Adrenal gland (tissue), 12 donors: Measurements from ENCODE around the gene HDAC10. TPM values are rescaled to one million over a fixed set of nuclear protein-coding genes. Genes with fewer than 3 reads are reported as not detected.
"Not testable (repeated sequence)": the region's sequence is repeated elsewhere in the genome, so short reads cannot be mapped to it uniquely, and the experiment has no call there.

Source experiments
- DNase-seq, 7 donors: peaks; one replicate each; pipeline ENCODE4 v3.0.0-alpha.2; 2019 to 2020
- H3K27ac ChIP-seq, 5 donors: fragments of 200-600 bp; sonication (generic) in 4 of 5; 1 replicate in 3 of 5; 2 replicates in 2 of 5; pipeline versions ENCODE4 v1.5.1 to v1.8.0; 2016 to 2020; ENCODE audit warnings: mild to moderate bottlenecking in 1 of 5
- H3K27me3 ChIP-seq: fragments of 200-600 bp; 2 replicates; pipeline ENCODE4 v1.8.0; 2021
- H3K36me3 ChIP-seq, 2 donors: fragments of 200-600 bp; replicated peaks in 1 of 2; 1 replicate in 1 of 2; 2 replicates in 1 of 2; pipeline versions ENCODE4 v1.5.1 to v1.8.0; 2018 to 2022
- H3K4me1 ChIP-seq, 2 donors: fragments of 200-600 bp; replicated peaks in 1 of 2; 1 replicate in 1 of 2; 2 replicates in 1 of 2; pipeline versions ENCODE4 v1.5.1 to v1.8.0; 2018 to 2021
- H3K4me3 ChIP-seq, 4 donors: fragments of 200-600 bp; sonication (generic) in 3 of 4; one replicate each; pipeline ENCODE4 v1.5.1; 2016 to 2018
- H3K9me3 ChIP-seq, 3 donors: fragments of 200-600 bp; sonication (generic) in 1 of 3; replicated peaks in 1 of 3; 1 replicate in 2 of 3; 2 replicates in 1 of 3; pipeline versions ENCODE4 v1.5.1 to v1.8.0; 2016 to 2021
- POLR2A ChIP-seq, 2 donors: fragments of 450-650 bp; IDR thresholded peaks; one replicate each; pipeline ENCODE4 v1.6.1; 2017; ENCODE audit warnings: antibody characterized with exemption in 2 of 2, mild to moderate bottlenecking in 2 of 2, moderate library complexity in 1 of 2
- WGBS, 4 donors: extraction: QIAGEN DNeasy Blood & Tissue Kit in 2 of 4; methylation state at CpG; one replicate each; pipeline versions ENCODE4 v1.1.5 to v1.1.7; 2013 to 2017; 5-methylcytosine and 5-hydroxymethylcytosine counted together
- intact Hi-C, 2 donors: fragments of 100-400 bp; cut with DNase I; formaldehyde crosslinking; loops; one replicate each; pipeline versions ENCODE4 v1.14.1 to v1.15.0; 2022 to 2023
- polyA plus RNA-seq, 3 donors: library from polyadenylated mRNA; stranded (reverse); fragments of 200-250 nt in 2 of 3; fragments of 350-450 nt in 1 of 3; fragmentation: Illumina TruSeq in 1 of 3; extraction: RNeasy Lipid Tissue Mini Kit (QIAGEN cat#74804) in 1 of 3; gene quantifications; one replicate each; pipeline ENCODE4 v1.2.3, GENCODE V29; 2013 to 2014
- total RNA-seq, 9 donors: library from RNA; depleted of rRNA in 4 of 9; stranded (reverse); fragments of >200 nt in 4 of 9; fragments of 120-200 nt in 1 of 9; fragmentation: NEBNext Ultra II Directional in 1 of 9; extraction: Animal tissue kit (Norgen Biotek cat#: 25700) in 1 of 9; gene quantifications; one replicate each; pipeline versions ENCODE4 v1.1.0 to v1.2.4, GENCODE V29; 2013 to 2023
- TF ChIP-seq, protein P1 (sequence below), 6 experiments: fragments of 450-650 bp in 4 of 6; fragments of 200-600 bp in 2 of 6; sonication (generic) in 1 of 6; IDR thresholded peaks; 1 replicate in 5 of 6; 2 replicates in 1 of 6; pipeline versions ENCODE4 v1.5.1 to v1.8.0; 2016 to 2021; ENCODE audit warnings: antibody characterized with exemption in 6 of 6, mild to moderate bottlenecking in 2 of 6, moderate library complexity in 1 of 6
- donor health status: healthy with polysubstance abuse.
- donor health status: Bipolar disorder and iron deficiency.
- donor health status: DM: yes; HTN: yes; CAD: no.
- donor health status: DM: no; HTN: no; CAD: no.
- donor health status: DM: no; HTN: no; CAD: no.
- donor health status: DM: yes; HTN: yes; CAD: no.

The HDAC10 gene
- total and polyA plus RNA-seq, 12 donors, result 2.0 to 179 (median 41.5) TPM

DNA sequence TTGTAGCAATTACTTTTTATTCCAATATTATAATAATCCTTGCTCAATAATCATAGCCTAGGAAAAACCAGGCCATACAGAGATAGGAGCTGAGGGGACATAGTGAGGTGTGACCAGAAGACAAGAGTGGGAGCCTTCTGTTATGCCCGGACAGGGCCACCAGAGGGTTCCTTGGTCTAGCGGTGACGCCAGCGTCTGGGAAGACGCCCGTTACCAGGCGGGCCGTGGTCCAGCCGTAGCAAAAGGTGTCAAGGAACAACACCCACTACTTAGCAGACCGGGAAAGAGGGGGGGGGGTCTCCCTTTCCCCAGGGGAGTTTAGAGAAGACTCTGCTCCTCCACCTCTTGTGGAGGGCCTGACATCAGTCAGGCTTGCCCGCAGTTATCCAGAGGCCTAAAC is 22.3 kb upstream of the HDAC10 start:
- DNase-seq, H3K4me3 ChIP-seq, intact Hi-C loops, H3K27me3 ChIP-seq, H3K9me3 ChIP-seq: not testable (repeated sequence)
- Histone ChIP-seq H3K4me1 (peaks cover 20 to 36% of the 10 kb centered on the region in 2 donors), H3K36me3 (peaks cover 0 to 31% of the 10 kb centered on the region in 2 donors), H3K27ac (peak overlapping the region in 2 of 5 donors; percentile 64 to 74)
- whole genome bisulfite sequencing, 4 donors, result 52 to 85% (median 63%) methylated on average over 1 to 11 of the region's 11 CpGs
- TF ChIP-seq, protein P1, sequence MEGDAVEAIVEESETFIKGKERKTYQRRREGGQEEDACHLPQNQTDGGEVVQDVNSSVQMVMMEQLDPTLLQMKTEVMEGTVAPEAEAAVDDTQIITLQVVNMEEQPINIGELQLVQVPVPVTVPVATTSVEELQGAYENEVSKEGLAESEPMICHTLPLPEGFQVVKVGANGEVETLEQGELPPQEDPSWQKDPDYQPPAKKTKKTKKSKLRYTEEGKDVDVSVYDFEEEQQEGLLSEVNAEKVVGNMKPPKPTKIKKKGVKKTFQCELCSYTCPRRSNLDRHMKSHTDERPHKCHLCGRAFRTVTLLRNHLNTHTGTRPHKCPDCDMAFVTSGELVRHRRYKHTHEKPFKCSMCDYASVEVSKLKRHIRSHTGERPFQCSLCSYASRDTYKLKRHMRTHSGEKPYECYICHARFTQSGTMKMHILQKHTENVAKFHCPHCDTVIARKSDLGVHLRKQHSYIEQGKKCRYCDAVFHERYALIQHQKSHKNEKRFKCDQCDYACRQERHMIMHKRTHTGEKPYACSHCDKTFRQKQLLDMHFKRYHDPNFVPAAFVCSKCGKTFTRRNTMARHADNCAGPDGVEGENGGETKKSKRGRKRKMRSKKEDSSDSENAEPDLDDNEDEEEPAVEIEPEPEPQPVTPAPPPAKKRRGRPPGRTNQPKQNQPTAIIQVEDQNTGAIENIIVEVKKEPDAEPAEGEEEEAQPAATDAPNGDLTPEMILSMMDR (IDR thresholded peaks at IDR 0.05), result peak in 1 of 6 experiments; percentile 0

DNA sequence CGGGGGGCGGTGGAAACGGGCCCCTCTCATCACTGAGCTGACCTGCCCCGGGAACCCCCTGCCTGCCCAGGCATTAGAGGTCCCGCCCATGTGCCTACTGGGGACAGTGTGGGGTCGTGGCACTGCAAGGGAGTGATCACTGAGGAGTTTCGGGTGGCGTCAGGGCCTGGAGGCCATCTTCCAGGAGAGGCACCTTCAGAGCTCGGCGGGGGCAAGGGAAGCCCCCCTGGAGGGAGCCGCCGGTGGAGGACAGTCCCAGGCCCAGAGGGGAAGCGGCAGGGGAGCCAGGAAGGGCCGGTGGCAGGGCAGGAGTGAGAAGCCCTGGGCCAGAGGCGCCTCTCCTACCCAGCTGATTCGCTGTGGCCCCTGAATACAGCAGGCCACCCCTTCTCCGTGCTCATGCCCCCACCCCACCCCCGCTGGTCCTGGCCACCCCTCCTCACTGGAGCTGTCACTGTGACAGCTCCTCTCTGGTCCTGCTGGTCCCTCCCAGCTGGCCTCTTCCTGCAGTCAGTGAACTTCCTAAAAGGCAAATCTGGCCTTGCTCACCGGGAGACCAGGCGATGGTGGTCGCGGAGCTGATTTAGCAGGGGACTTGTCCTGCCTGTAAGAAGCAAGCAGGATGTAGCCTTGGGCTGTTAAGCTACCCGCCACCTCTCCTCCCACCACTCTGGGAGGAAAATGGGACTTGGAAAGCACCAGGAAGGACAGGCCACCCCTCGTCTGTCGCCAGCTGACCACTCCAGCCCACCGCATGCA is 21.2 kb upstream of the HDAC10 start:
- Histone ChIP-seq H3K9me3 (no peaks in the 10 kb centered on the region), H3K4me1 (peaks cover 28 to 46% of the 10 kb centered on the region in 2 donors), H3K4me3 (peak overlapping the region in 1 of 4 donors; percentile 59), H3K27ac (peak overlapping the region in 2 of 5 donors; percentile 28 to 70), H3K36me3 (peaks cover 0 to 19% of the 10 kb centered on the region in 2 donors), H3K27me3 (no peaks in the 10 kb centered on the region)
- intact Hi-C loops, result no loop called here
- 40 to 48% (median 47%) methylated on average over 10 to 26 of the region's 26 CpGs for WGBS, 4 donors
- no peak for DNase-seq
- no peak for TF ChIP-seq POLR2A (IDR thresholded peaks at IDR 0.05)
- TF ChIP-seq, protein P1 (IDR thresholded peaks at IDR 0.05), result no peak

DNA sequence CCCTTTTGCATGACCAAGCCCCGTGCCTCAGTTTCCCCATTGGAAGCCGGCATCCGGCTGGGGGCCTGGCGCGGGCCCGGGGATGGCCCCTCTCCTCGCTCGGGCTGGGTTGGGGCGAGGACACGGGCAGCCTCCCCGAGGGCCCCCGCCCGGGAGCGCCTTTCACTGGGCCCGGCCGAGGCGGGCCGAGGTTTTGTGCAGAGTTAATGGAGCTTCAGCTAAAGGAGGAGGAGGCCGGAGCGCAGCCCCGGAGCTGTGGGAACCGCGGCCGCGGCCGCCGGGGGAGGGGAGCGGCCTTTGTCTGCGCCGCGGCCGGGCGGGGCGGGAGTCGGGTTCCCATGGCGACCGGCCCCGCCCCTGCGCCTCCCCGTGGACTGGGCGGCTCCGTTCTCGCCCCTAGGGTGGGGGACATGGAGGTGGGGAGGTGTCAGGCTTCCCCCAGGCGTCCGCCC is 20.5 kb upstream of the HDAC10 start:
- Histone ChIP-seq H3K9me3 (no peaks in the 10 kb centered on the region), H3K36me3 (peaks cover 0 to 13% of the 10 kb centered on the region in 2 donors), H3K27me3 (no peaks in the 10 kb centered on the region), H3K4me1 (peaks cover 31 to 46% of the 10 kb centered on the region in 2 donors), H3K27ac (peak overlapping the region in 1 of 5 donors; percentile 70), H3K4me3 (peak overlapping the region in 1 of 4 donors; percentile 59)
- intact Hi-C loops, result no loop called here
- WGBS, 4 donors, result 0 to 2% (median 0%) methylated on average over 1 to 45 of the region's 45 CpGs
- TF ChIP-seq POLR2A (IDR thresholded peaks at IDR 0.05), result no peak
- TF ChIP-seq, protein P1 (IDR thresholded peaks at IDR 0.05), result peak in 1 of 6 experiments; percentile 16
- peak in 4 of 7 donors; percentile 64 to 80 (median 70) for DNase-seq

DNA sequence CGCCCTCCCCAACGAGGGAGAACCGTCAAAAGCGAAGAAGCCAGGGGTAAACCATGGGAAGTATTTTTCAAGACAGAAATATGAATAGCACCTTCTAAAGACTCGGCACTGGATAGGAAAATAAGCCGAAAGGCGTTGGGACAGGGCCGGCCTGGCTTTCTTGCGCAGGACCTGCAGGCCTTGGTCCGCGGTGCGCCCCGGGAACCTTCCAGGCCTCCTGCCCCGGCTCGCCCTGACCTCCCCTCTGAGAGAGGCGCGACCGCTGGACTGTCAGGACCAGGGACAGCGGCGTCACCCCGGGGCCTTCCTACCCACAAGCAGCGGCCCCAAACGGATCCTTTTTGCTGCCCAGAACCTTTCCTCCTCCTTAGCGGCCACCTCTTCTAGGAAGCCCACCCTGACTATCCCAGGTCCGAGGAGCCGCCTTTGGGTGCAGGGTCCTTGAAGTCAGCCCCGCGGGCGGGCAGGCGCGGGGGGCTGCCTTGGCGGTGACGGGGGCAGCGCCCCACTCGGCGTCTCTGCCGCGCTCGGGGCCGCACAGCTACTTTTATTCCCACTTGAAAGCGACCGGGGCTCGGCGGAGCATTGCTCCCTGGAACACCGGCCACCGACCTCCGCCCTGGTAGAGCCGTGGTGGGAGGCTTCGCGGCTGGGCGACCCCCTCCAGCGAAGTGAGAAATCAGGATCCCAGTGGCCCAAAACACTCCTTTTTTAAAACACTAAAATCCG is 19.8 kb upstream of the HDAC10 start:
- DNase-seq, result peak; percentile 74 to 83 (median 79)
- Histone ChIP-seq H3K9me3 (no peaks in the 10 kb centered on the region), H3K27ac (peak overlapping the region in 4 of 5 donors; percentile 7 to 83 (median 52)), H3K27me3 (no peaks in the 10 kb centered on the region), H3K4me3 (peak overlapping the region in 2 of 4 donors; percentile 13 to 59), H3K4me1 (peaks cover 31 to 46% of the 10 kb centered on the region in 2 donors), H3K36me3 (peaks cover 0 to 10% of the 10 kb centered on the region in 2 donors)
- TF ChIP-seq POLR2A (IDR thresholded peaks at IDR 0.05), result no peak
- TF ChIP-seq, protein P1 (IDR thresholded peaks at IDR 0.05), result no peak
- intact Hi-C loops, result no loop called here
- 2 to 9% (median 4%) methylated on average over 17 to 53 of the region's 53 CpGs for WGBS, 4 donors
